HG02884 (cell line): ENCODE data around the gene DCST1.

Source experiments
- ATAC-seq: cut with Tn5 transposase; IDR thresholded peaks from one replicate; pipeline ENCODE4 v1.9.1; 2021; ENCODE audit warnings: mild to moderate bottlenecking, moderate library complexity; ENCODE audit not compliant: unreplicated experiment

DCST1 gene

DNA sequence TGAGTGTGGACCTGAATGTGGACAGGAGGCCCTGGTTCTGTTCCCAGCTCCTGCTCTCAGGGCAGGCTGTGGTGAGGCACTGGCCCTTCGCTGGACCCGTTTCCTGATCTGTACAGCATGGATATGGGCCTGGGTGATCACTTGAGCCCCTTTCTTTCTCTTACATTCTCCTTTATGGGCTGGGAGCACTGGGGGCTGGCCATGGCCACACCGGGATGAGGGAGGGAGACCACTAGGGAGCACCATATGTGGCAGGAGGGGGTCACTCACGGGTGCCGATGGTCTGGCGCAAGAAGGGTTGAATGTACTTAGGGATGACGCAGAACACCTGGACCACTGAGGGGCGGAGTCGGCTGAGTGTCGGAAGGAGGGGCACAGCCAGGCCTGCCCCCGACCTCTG is 2.7 kb upstream of the DCST1 start:
- ATAC-seq, result no peak

GRCh38 chr1:155032886-155033285 is 738 bp upstream of the DCST1 start:
- ATAC-seq, result no peak

DNA sequence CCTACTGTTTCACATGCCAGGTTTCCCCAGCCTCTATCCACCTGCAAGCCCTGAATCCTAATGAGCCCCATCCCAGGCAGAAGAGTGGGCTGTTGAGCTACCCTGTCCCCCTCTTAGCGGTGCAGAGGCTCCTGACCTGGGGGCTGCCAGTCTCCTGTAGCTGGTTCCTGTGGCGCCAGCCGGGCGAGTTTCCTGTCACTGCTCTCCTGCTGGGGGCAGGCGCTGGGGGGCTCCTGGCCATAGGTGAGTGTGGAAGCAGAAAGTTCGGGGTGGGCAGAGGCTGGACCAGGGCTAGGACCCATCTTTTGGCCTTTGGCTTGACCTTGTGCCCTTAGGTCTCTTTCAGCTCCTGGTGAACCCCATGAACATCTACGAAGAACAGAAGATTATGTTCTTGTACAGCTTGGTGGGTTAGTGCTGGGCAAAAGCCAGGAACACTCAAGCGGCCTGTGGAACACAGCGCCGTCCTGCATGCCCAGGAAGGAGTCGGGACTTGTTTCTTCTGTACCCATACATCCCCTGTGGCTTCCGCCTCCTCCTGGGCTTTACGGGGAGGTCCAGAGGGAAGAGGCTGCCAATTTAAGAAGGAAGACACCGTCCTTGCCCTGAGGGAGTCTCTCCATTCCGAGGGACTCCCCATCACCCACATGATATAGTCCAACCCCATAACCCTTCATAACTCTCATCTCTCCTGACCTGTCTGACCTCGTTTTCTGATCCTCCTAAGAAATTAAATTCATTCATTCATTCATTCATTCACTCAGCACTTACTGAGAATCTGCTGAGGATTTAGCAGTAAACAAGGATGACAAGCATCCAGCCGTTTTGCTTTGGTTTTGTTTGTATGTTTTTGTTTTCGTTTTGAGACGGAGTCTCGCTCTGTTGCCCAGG is 939 bp downstream of the DCST1 start:
- ATAC-seq, result no peak

DNA sequence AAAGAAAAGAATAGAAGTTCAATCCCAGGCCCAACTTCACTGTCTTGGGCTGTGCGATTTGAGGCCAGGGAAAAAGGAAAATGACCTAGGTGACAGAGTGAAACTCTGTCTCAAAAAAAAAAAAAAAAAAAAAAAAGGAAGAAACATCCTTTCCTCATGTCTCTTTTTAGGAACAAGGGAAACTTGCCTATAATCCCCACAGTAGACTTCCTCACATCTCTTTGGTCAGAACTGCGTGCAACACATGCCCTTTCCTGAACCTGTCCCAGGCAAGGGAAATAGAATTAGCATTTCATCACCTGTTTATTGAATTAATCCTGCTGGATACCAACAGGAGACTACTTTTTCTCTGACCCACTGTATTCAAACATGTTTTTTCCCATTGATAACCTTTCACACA is 2.3 kb downstream of the DCST1 start:
- ATAC-seq, result no peak

DNA sequence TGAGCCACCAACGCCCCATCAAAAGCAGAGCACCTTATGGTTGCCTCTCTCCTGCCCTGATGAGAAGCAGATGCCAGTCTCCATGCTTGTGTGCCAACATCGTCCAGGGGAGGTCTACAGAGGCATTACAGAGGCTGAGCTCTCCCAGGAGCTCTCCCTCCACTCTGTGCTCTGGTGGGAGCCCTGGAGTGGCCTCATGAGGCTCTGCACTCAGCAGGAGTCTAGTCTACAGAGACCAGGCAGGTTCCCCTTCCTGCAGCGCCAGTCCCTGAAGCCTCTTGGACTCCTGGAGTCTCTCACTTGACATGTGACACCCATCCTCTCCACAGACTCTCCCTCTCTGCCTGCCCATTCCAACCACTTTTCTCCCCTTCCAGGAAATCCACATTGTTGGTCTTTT is 3.4 kb downstream of the DCST1 start:
- ATAC-seq, result no peak

- no peak for ATAC-seq
Measured at GRCh38 chr1:155037851-155038441, 4.3 kb downstream of the DCST1 start.

DNA sequence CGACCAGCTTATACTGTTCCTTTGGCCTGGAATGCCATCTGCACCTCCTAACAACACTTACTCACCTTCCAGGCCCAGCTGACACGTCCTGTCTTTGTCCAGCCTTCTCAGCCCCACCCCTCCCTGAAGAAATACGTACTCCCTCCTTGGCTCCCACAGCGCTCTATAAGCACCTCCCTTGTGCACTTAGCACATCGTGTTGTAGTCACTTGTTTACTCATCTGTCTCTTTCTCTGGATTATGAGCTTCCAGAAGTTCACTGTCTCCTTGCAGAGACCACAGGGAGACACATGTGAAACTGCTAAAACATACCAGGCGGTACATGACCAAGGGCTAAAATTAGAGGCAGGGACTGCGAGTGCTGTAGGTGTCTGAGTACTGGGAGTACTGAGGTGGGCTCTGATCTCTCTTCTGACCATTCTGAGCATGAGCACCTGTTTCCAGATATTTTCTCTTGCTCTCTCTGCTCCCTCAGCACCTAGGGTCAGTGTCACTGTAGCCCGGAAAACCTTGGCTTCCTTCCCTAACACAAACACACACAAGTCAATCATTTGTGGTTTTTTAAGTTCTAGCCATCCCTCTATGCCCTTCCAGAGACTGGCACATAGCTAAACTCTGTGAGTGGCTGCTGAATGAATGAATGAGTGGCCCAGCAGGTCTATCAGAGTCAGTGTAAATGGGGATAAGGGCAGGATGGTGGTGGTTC is 5.1 kb downstream of the DCST1 start:
- ATAC-seq, result no peak

GRCh38 chr1:155039308-155039669 is 5.7 kb downstream of the DCST1 start:
- ATAC-seq, result no peak

DNA sequence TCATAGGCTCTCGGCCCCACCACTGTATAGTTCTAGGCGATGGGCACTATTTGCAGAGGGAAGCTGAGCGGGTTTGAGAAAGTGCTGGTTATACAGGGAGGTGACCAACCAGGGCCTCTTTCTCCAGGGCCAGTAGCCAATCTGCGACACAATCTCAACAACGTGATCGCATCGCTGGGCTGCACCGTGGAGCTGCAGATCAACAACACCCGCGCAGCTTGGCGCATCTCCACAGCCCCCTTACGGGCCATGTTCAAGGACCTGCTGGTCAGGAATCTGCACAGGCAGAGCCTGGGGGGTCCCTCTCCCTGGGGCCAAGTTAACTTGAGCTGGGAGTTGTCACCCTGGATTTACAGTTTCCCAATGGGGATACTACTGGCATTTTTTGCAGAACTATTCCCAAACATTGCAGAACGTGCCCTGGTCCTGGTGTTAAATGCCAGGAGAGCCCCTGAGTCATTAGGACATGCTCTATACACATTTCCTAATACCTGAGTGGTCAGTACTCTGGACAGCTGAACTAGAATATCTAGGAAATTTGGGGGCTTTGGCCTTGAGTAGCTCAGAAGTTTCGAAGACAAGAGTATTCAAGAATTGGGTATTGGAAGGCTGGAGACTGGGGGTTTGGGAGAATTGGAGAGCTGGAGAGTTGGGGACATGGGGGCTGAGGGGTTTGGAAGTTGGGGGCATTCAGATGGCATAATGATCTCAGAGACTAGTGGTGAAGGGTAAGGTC is 6.9 kb downstream of the DCST1 start:
- no peak for ATAC-seq

GRCh38 chr1:155042789-155043188 is 9.2 kb downstream of the DCST1 start:
- ATAC-seq, result no peak

GRCh38 chr1:155043301-155043702 is 9.7 kb downstream of the DCST1 start:
- ATAC-seq, result no peak

DNA sequence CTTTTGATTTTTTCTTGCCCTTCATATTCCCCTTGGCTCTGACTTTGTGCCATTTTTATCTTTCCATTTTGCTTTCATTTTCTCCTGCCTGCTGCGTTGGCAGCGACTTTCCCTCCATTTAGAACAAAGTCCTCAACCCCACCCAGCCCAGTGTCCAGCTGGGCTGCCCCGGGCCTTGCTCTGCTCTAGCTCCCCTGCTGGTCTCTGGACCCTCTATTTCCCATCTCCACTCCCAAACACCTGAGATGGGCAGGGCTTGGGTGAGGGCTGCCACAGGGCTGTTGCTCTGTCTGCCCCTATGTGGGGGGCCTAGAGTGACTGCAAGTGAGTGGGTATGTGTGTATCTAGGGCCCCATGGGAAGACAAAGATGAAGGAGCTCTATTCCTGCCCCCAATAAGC is 10.2 kb downstream of the DCST1 start:
- ATAC-seq, result no peak

GRCh38 chr1:155044365-155044764 is 10.7 kb downstream of the DCST1 start:
- ATAC-seq, result no peak

GRCh38 chr1:155044812-155045657 is 11.4 kb downstream of the DCST1 start:
- ATAC-seq, result no peak

GRCh38 chr1:155048449-155049334 is 15.1 kb downstream of the DCST1 start:
- ATAC-seq, result no peak

DNA sequence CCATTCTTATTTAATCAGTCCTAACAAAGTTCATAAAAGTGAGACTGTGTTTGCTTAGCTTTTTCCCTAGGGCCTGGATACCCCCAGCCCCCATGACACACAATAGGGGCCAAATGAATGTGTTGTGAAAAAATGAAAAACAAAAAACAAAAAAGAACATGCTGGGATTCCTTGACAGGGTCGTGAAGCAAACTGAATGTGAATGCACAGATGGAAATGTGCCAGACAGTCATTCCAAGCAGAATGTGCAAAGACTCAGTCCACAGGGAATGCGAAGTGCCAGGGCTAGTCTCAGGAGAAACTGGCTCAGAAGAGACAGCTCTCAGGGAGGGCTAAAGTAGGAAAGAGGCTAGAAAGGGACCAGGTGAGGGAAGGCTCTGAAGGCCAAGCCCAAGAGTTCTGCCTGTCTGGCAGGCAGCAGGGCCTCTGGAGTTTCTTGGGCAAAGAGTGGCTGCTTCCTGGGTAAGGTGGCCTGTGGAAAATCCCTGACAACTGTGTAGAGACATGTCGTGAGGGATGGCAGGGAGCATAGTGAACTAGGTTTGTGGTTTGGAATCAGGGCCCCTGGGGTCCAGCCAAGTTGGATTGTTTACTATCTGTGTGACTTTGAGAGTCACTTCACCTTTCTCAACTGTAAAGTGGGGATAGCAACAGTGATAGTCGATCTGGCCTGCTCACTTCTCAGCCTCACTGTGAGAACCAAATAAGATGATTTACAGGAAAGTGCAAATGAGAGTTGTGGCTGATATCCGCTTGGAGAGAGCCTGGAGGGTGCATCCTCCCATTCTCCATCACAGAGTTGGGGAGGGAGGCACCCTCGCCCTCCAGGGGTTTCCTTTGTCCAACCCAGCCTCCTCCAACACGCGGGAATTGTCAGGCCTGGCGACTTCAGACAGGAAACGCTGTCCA is 16.3 kb downstream of the DCST1 start:
- no peak for ATAC-seq

DNA sequence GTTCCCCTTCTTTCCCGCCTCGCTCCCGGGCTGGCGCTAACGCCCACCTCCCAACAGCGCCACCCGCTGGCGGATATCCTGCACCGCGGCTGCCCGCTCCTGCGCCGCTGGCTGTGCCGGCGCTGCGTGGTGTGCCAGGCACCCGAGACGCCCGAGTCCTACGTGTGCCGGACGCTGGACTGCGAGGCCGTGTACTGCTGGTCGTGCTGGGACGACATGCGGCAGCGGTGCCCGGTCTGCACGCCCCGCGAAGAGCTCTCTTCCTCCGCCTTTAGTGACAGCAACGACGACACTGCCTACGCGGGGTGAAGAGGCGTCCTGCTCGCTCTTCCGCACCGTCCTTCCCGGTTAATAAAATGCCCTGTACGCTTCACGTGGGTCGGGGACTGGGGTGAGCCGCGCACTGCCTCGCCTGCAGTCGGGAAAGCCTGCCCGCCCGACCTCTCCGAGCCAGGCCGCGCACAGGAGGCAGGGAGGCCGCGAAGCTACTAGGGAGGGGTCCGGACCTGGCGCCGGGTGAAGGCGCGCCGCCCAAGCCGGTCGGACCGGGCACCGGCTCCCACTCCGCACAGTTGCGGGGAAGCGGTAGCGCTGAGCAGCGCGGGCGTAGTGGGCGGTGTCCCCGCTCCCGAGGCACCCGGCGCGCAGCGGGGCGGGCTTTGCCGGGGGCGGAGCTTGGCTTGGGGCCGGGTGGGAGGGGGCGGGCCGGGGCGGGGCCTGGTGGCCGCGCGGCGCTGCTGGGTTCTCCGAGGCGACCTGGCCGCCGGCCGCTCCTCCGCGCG is 17.1 kb downstream of the DCST1 start, which contains the start of gene ADAM15:
Gene ADAM15, plus strand, starts transcription at position 757 of the 782 bp plus-strand sequence. CDS start 71 bp downstream, outside the sequence.
- ATAC-seq, result peak; percentile 54
